MM.1S (cell line): ENCODE data around the gene S100Z.

Source experiments
- DNase-seq: peaks from one replicate; pipeline ENCODE4 v3.0.0-alpha.2; 2015
- H2AFZ ChIP-seq: fragments of 300-600 bp; sonication (generic); 2 replicates; pipeline ENCODE4 v1.6.0; 2016; ENCODE audit warnings: antibody characterized with exemption, low read length
- H3F3A ChIP-seq: fragments of 300-600 bp; sonication (generic); 2 replicates; pipeline ENCODE4 v1.6.1; 2016; ENCODE audit warnings: mild to moderate bottlenecking, antibody characterized with exemption, low read length, moderate library complexity, mixed read lengths; ENCODE audit not compliant: insufficient read depth
- H3K27ac ChIP-seq: fragments of 300-600 bp; sonication (generic); 2 replicates; pipeline ENCODE4 v1.5.1; 2016; ENCODE audit warnings: mild to moderate bottlenecking, low read length
- H3K27me3 ChIP-seq: fragments of 300-600 bp; sonication (generic); replicated peaks from 2 replicates; pipeline ENCODE4 v1.6.0; 2016; ENCODE audit warnings: low read length; ENCODE audit not compliant: insufficient read depth
- H3K36me3 ChIP-seq: fragments of 300-600 bp; sonication (generic); replicated peaks from 2 replicates; pipeline ENCODE4 v1.6.1; 2016; ENCODE audit warnings: mild to moderate bottlenecking, low read length, mixed read lengths; ENCODE audit not compliant: insufficient read depth
- H3K4me1 ChIP-seq: fragments of 300-600 bp; sonication (generic); 2 replicates; pipeline ENCODE4 v1.6.1; 2016; ENCODE audit warnings: low read length, mixed read lengths
- H3K4me2 ChIP-seq: fragments of 300-600 bp; sonication (generic); 2 replicates; pipeline ENCODE4 v1.6.0; 2016; ENCODE audit warnings: low read depth, low read length
- H3K4me3 ChIP-seq: fragments of 300-600 bp; sonication (generic); 2 replicates; pipeline ENCODE4 v1.5.1; 2016; ENCODE audit warnings: low read length, mixed read lengths
- H3K79me2 ChIP-seq: fragments of 300-600 bp; sonication (generic); 2 replicates; pipeline ENCODE4 v1.6.1; 2016; ENCODE audit warnings: mixed run types, low read length, mixed read lengths
- H3K9ac ChIP-seq: fragments of 300-600 bp; sonication (generic); 2 replicates; pipeline ENCODE4 v1.6.1; 2016; ENCODE audit warnings: low read length, mixed read lengths
- H3K9me2 ChIP-seq: fragments of 300-600 bp; sonication (generic); replicated peaks from 2 replicates; pipeline ENCODE4 v1.6.1; 2016; ENCODE audit warnings: mild to moderate bottlenecking, low read length, mixed read lengths; ENCODE audit not compliant: insufficient read depth
- H3K9me3 ChIP-seq: fragments of 300-600 bp; sonication (generic); replicated peaks from 2 replicates; pipeline ENCODE4 v1.6.1; 2016; ENCODE audit warnings: mild to moderate bottlenecking, low read length, mixed read lengths; ENCODE audit not compliant: insufficient read depth
- H4K20me1 ChIP-seq: fragments of 300-600 bp; sonication (generic); 2 replicates; pipeline ENCODE4 v1.6.1; 2016; ENCODE audit warnings: mild to moderate bottlenecking, low read length, moderate library complexity, mixed read lengths; ENCODE audit not compliant: insufficient read depth
- CTCF ChIP-seq: fragments of 300-600 bp; sonication (generic); IDR thresholded peaks from 2 replicates; pipeline ENCODE4 v1.5.1; 2016; ENCODE audit warnings: antibody characterized with exemption, low read length, mixed read lengths
- EZH2 ChIP-seq: fragments of 300-600 bp; sonication (generic); optimal IDR thresholded peaks from 2 replicates; pipeline ENCODE3; 2017; ENCODE audit warnings: low read depth, mild to moderate bottlenecking, antibody characterized with exemption, low read length, mixed read lengths
- EZH2phosphoT487 ChIP-seq: fragments of 300-600 bp; sonication (generic); IDR thresholded peaks from 2 replicates; pipeline ENCODE4 v1.6.1; 2018; ENCODE audit warnings: antibody characterized with exemption, low read length

S100Z gene

GRCh38 chr5:76926329-76927105 is 76.7 kb downstream of the S100Z start:
- Histone ChIP-seq H3K9ac (no peak overlapping the region), H3K4me3 (no peak overlapping the region), H3K27ac (no peak overlapping the region), H3K79me2 (no peaks in the 10 kb centered on the region), H3F3A (no peaks in the 10 kb centered on the region), H3K27me3 (no peaks in the 10 kb centered on the region), H3K36me3 (no peaks in the 10 kb centered on the region), H2AFZ (no peak overlapping the region), H3K9me3 (no peaks in the 10 kb centered on the region), H3K4me1 (no peaks in the 10 kb centered on the region), H3K9me2 (no peaks in the 10 kb centered on the region), H4K20me1 (no peaks in the 10 kb centered on the region), H3K4me2 (no peak overlapping the region)
- TF ChIP-seq EZH2phosphoT487 (no peak), EZH2 (no peak), CTCF (no peak)
- no peak for DNase-seq

GRCh38 chr5:76927961-76928360 is 78.1 kb downstream of the S100Z start:
- no peaks in the 10 kb centered on the region for H3K36me3 ChIP-seq
- TF ChIP-seq CTCF = no peak
- no peak for TF ChIP-seq EZH2
- no peak for TF ChIP-seq EZH2phosphoT487

GRCh38 chr5:76930083-76930482 is 80.3 kb downstream of the S100Z start:
- Histone ChIP-seq H3K27ac (no peak overlapping the region), H3F3A (no peaks in the 10 kb centered on the region), H3K4me2 (no peak overlapping the region), H3K36me3 (no peaks in the 10 kb centered on the region), H2AFZ (no peak overlapping the region), H3K4me1 (no peaks in the 10 kb centered on the region), H3K9ac (no peak overlapping the region), H3K27me3 (no peaks in the 10 kb centered on the region), H3K9me3 (no peaks in the 10 kb centered on the region), H3K9me2 (no peaks in the 10 kb centered on the region), H3K4me3 (no peak overlapping the region), H3K79me2 (no peaks in the 10 kb centered on the region), H4K20me1 (no peaks in the 10 kb centered on the region)
- TF ChIP-seq EZH2phosphoT487 = no peak
- no peak for TF ChIP-seq CTCF
- TF ChIP-seq EZH2 = no peak
- no peak for DNase-seq

More at GRCh38 chr5:76927961-76928360, 78.1 kb downstream of the S100Z start:
- H2AFZ ChIP-seq = no peak overlapping the region
- H4K20me1 ChIP-seq = no peaks in the 10 kb centered on the region
- H3K27me3 ChIP-seq = no peaks in the 10 kb centered on the region
- H3K9me3 ChIP-seq = no peaks in the 10 kb centered on the region
- no peaks in the 10 kb centered on the region for H3K79me2 ChIP-seq
- DNase-seq = no peak
- H3K4me1 ChIP-seq = no peaks in the 10 kb centered on the region
- H3F3A ChIP-seq = no peaks in the 10 kb centered on the region
- H3K27ac ChIP-seq = no peak overlapping the region
- H3K9me2 ChIP-seq = no peaks in the 10 kb centered on the region
- no peak overlapping the region for H3K9ac ChIP-seq
- H3K4me3 ChIP-seq = no peak overlapping the region
- no peak overlapping the region for H3K4me2 ChIP-seq
